ENCODE measurements around the gene ZNF521. TPM values are rescaled to one million over a fixed set of nuclear protein-coding genes. Genes with fewer than 3 reads are reported as not detected.

The ZNF521 gene
- polyA plus RNA-seq, 1 experiment, result 25.9 TPM

GRCh38 chr18:25332002-25332401 lies 20.0 kb downstream of the ZNF521 start:
- no peak overlapping the region for H3K4me3 ChIP-seq (ENCODE audit: low read depth, low read length)
- ChIA-PET POLR2A (no interaction called here), CTCF (no interaction called here)
- no peaks in the 10 kb centered on the region for H3K9me3 ChIP-seq (ENCODE audit: control insufficient read depth, insufficient read depth, low read length)
- no peak overlapping the region for H3K27ac ChIP-seq (ENCODE audit: low read depth, low read length)
- no peak for DNase-seq (ENCODE audit: low read depth, low spot score)
- H3K27me3 ChIP-seq (ENCODE audit: control insufficient read depth, insufficient read depth, low read length), result no peaks in the 10 kb centered on the region
- TF ChIP-seq CTCF (IDR thresholded peaks at IDR 0.05; ENCODE audit: low read depth, low read length), result no peak

GRCh38 chr18:25329783-25330182 lies 22.2 kb downstream of the ZNF521 start:
- POLR2A ChIA-PET, result no interaction called here
- Histone ChIP-seq H3K9me3 (ENCODE audit: control insufficient read depth, insufficient read depth, low read length) (no peaks in the 10 kb centered on the region), H3K27ac (ENCODE audit: low read depth, low read length) (no peak overlapping the region), H3K4me3 (ENCODE audit: low read depth, low read length) (no peak overlapping the region), H3K27me3 (ENCODE audit: control insufficient read depth, insufficient read depth, low read length) (no peaks in the 10 kb centered on the region)
- no peak for DNase-seq (ENCODE audit: low read depth, low spot score)
- CTCF ChIA-PET, result no interaction called here
- TF ChIP-seq CTCF (IDR thresholded peaks at IDR 0.05; ENCODE audit: low read depth, low read length), result no peak

DNA sequence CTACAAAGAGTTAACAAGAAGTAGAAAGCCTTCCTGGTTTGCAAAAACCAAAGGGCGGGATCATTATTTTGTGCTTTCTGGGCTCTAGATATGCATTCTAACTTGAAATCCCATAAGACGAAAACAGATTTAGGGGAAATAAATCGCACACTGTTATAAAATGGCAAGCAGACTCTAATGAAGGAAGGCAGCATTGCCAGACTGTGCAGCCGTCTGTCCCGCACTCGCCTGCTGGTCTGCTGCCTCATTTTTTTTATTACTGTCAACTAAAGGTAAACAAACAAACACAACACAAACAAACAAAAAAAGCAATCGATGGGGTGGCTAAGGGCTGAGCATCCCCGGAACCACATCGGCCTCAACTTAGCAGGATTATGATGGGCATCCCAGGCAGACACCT lies 24.4 kb downstream of the ZNF521 start:
- Histone ChIP-seq H3K9me3 (ENCODE audit: control insufficient read depth, insufficient read depth, low read length) (no peaks in the 10 kb centered on the region), H3K27ac (ENCODE audit: low read depth, low read length) (no peak overlapping the region), H3K4me3 (ENCODE audit: low read depth, low read length) (no peak overlapping the region), H3K27me3 (ENCODE audit: control insufficient read depth, insufficient read depth, low read length) (no peaks in the 10 kb centered on the region)
- TF ChIP-seq CTCF (IDR thresholded peaks at IDR 0.05; ENCODE audit: low read depth, low read length), result no peak
- ChIA-PET POLR2A (no interaction called here), CTCF (no interaction called here)
- no peak for DNase-seq (ENCODE audit: low read depth, low spot score)

DNA sequence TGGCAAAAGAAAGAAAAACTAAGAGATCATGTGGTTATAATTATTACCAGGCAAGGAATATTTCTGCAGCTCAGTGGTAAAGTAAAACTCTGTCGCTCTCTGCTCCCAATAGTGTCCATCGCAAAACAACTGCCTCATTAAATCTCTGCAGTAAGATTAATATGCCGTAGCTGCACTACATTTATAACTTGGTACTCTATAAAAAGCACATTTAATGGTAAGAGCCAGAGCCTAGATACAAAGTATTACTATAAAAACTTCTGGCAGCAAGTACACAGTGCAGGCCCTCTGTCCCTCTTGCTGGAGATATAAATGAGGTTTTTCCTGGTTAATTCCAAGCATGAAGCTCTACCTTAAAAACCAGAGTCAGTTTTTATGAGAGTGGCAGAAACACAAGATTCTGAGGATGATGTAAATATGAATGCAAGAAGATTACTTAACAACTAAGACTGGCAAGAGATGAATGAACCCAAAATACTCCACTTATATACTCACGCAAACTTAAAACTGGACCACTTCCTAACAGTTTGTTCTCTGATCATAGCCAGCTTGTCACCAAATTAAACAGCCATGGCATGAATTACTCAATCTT lies 25.5 kb downstream of the ZNF521 start:
- CTCF ChIA-PET, result interaction anchor here (0.5 to 0.6 kb wide), 2 partner anchors 60 to 308 kb away, joined by 3 to 8 read pairs; no protein-coding TSS in a partner anchor
- no peak overlapping the region for H3K27ac ChIP-seq (ENCODE audit: low read depth, low read length)

GRCh38 chr18:25322806-25323205 lies 29.2 kb downstream of the ZNF521 start:
- Histone ChIP-seq H3K9me3 (ENCODE audit: control insufficient read depth, insufficient read depth, low read length) (no peaks in the 10 kb centered on the region), H3K27ac (ENCODE audit: low read depth, low read length) (no peak overlapping the region), H3K27me3 (ENCODE audit: control insufficient read depth, insufficient read depth, low read length) (no peaks in the 10 kb centered on the region), H3K4me3 (ENCODE audit: low read depth, low read length) (no peak overlapping the region)
- CTCF ChIA-PET, result no interaction called here
- POLR2A ChIA-PET, result no interaction called here
- no peak for DNase-seq (ENCODE audit: low read depth, low spot score)
- TF ChIP-seq CTCF (IDR thresholded peaks at IDR 0.05; ENCODE audit: low read depth, low read length), result no peak

More for the DNA sequence above, 25.5 kb downstream of the ZNF521 start:
- no peaks in the 10 kb centered on the region for H3K9me3 ChIP-seq (ENCODE audit: control insufficient read depth, insufficient read depth, low read length)
- POLR2A ChIA-PET, result interaction anchor here (0.5 kb wide), 1 partner anchor 24 kb away, joined by 7 read pairs; no protein-coding TSS in a partner anchor
- no peak for TF ChIP-seq CTCF (IDR thresholded peaks at IDR 0.05; ENCODE audit: low read depth, low read length)
- no peak for DNase-seq (ENCODE audit: low read depth, low spot score)
- no peak overlapping the region for H3K4me3 ChIP-seq (ENCODE audit: low read depth, low read length)
- no peaks in the 10 kb centered on the region for H3K27me3 ChIP-seq (ENCODE audit: control insufficient read depth, insufficient read depth, low read length)

Data from AG04450 (cell line).